HepG2 (cell line): ENCODE measurements around the gene NPC1. TPM values are rescaled to one million over a fixed set of nuclear protein-coding genes. Genes with fewer than 3 reads are reported as not detected.
A peak's percentile ranks its signal among the peaks of the same experiment; 100 is the strongest.

Experiments used
- ARHGAP35 ChIP-seq: sonication (generic); formaldehyde crosslinking; IDR thresholded peaks from 2 replicates; pipeline ENCODE4 v1.9.0; 2022; ENCODE audit warnings: mild to moderate bottlenecking, inconsistent platforms, moderate library complexity, missing genetic modification reagents, borderline replicate concordance
- GABPA ChIP-seq, 2 experiments: IDR thresholded peaks; 2 replicates each; pipeline ENCODE4 v1.6.1; 2011 to 2016; ENCODE audit warnings: low read depth in 2 of 2, low read length in 1 of 2, missing biosample characterization in 1 of 2, missing genetic modification characterization in 1 of 2
- JDP2 ChIP-seq: sonication (generic); formaldehyde crosslinking; IDR thresholded peaks from 2 replicates; pipeline ENCODE4 v1.8.1; 2022; ENCODE audit warnings: missing genetic modification reagents, borderline replicate concordance
- KMT2B ChIP-seq: IDR thresholded peaks from 2 replicates; pipeline ENCODE4 v1.6.1; 2016; ENCODE audit warnings: missing genetic modification reagents, missing compliant biosample characterization
- ONECUT2 ChIP-seq: sonication (generic); formaldehyde crosslinking; IDR thresholded peaks from 2 replicates; pipeline ENCODE4 v1.4.0; 2020; ENCODE audit warnings: missing genetic modification reagents
- POLR2G ChIP-seq: fragments of 200-400 bp; formaldehyde crosslinking; IDR thresholded peaks from 2 replicates; pipeline ENCODE4 v1.6.1; 2018; ENCODE audit warnings: mild to moderate bottlenecking, low read depth, low read length, moderate library complexity
- TARDBP ChIP-seq: sonication (generic); formaldehyde crosslinking; IDR thresholded peaks from 2 replicates; pipeline ENCODE4 v1.8.0; 2022; ENCODE audit warnings: mild to moderate bottlenecking, missing genetic modification reagents
- ZMYM4 ChIP-seq: sonication (generic); formaldehyde crosslinking; IDR thresholded peaks from 2 replicates; pipeline ENCODE4 v1.8.1; 2023; ENCODE audit warnings: mild to moderate bottlenecking, missing genetic modification reagents
- ZNF136 ChIP-seq: sonication (generic); formaldehyde crosslinking; IDR thresholded peaks from 2 replicates; pipeline ENCODE4 v1.8.1; 2022; ENCODE audit warnings: low read depth, mild to moderate bottlenecking, moderate library complexity, missing genetic modification reagents
- ZNF20 ChIP-seq: sonication (generic); formaldehyde crosslinking; IDR thresholded peaks from 2 replicates; pipeline ENCODE4 v1.4.0; 2020; ENCODE audit warnings: mild to moderate bottlenecking, moderate library complexity, missing genetic modification reagents
- ZNF33A ChIP-seq: sonication (generic); formaldehyde crosslinking; IDR thresholded peaks from 2 replicates; pipeline ENCODE4 v1.5.1; 2020; ENCODE audit warnings: missing genetic modification reagents, mild to moderate bottlenecking, moderate library complexity, borderline replicate concordance
- ZNF546 ChIP-seq: sonication (generic); formaldehyde crosslinking; conservative IDR thresholded peaks from 2 replicates; pipeline ENCODE4 v1.8.1; 2023; ENCODE audit warnings: mild to moderate bottlenecking, missing genetic modification reagents
- ZNF644 ChIP-seq: IDR thresholded peaks from 2 replicates; pipeline ENCODE4 v1.6.1; 2016; ENCODE audit warnings: low read depth
- ZNF839 ChIP-seq: sonication (generic); formaldehyde crosslinking; IDR thresholded peaks from 2 replicates; pipeline ENCODE4 v1.4.0; 2020; ENCODE audit warnings: missing genetic modification reagents, mild to moderate bottlenecking, borderline replicate concordance
- polyA plus RNA-seq, 8 experiments: library from polyadenylated mRNA; depleted of rRNA in 3 of 8; stranded (reverse) in 7 of 8; unstranded in 1 of 8; fragments of >200 nt; fragmentation: Illumina TruSeq in 4 of 8; extraction: Trizol in 4 of 8; gene quantifications; 2 replicates each; pipeline versions ENCODE4 v1.2.1 to v1.2.3, GENCODE V29; 2011 to 2016; ENCODE audit warnings: low read depth in 4 of 8, missing spikeins in 1 of 8, mixed read lengths in 1 of 8; ENCODE audit not compliant: insufficient read depth in 1 of 8
- total RNA-seq, 5 experiments: library from RNA; depleted of rRNA; stranded (reverse); fragments of >200 nt; fragmentation: Illumina TruSeq; extraction: Trizol; gene quantifications; 2 replicates each; pipeline ENCODE4 v1.2.3, GENCODE V29; 2016; ENCODE audit warnings: low read depth in 1 of 5
- TF ChIP-seq, protein P1 (sequence below): sonication (generic); formaldehyde crosslinking; IDR thresholded peaks from 2 replicates; pipeline ENCODE4 v1.4.0; 2020; ENCODE audit warnings: mild to moderate bottlenecking, missing genetic modification reagents
- TF ChIP-seq, protein P2 (sequence below): sonication (generic); formaldehyde crosslinking; IDR thresholded peaks from 2 replicates; pipeline ENCODE4 v1.4.0; 2020; ENCODE audit warnings: low read depth, missing genetic modification reagents
- TF ChIP-seq, protein P3 (sequence below): sonication (generic); formaldehyde crosslinking; IDR thresholded peaks from 2 replicates; pipeline ENCODE4 v1.5.0; 2020; ENCODE audit warnings: mild to moderate bottlenecking, missing genetic modification reagents
- TF ChIP-seq, protein P4 (sequence below): sonication (generic); formaldehyde crosslinking; IDR thresholded peaks from 2 replicates; pipeline ENCODE4 v1.4.0; 2020; ENCODE audit warnings: missing genetic modification reagents, borderline replicate concordance

Gene NPC1
- total and polyA plus RNA-seq, 2 of the 13 experiments (the other 11 are each of a cell fraction or from before 2014, with no cell fraction given) = 46.5 to 114 TPM

DNA sequence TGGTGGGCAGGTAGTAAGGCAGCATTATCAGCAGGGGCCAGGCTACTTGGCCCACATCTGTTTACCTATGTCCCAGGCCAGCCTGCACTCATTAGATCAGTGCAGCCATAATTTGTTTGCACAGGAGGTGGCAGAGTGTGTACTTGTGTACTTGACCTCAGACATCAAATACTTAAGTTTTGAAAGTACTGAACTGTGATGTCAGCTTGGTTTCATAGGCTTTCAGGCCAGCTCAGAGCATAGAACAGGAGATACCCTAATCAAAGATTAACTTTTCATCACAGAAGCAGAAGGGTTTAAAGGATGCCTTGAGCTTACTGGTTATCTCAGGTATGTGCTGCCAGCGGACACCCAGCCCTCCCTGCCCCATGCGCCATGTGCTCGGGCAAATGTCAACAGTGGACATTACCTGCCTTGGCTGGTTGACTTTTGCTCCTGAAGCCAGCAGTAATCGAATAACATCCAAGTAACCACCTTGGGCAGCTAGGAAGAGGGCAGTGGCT is 43.2 kb upstream of the NPC1 start (continued):
- TF ChIP-seq POLR2G (no peak), ZNF33A (no peak), ZNF839 (CRISPR knock-in tag) (no peak), ZNF20 (no peak), GABPA (IDR thresholded peaks at IDR 0.05; ENCODE audit: low read depth, low read length) (no peak), GABPA (CRISPR knock-in tag; IDR thresholded peaks at IDR 0.05; ENCODE audit: low read depth) (no peak), JDP2 (CRISPR knock-in tag) (no peak), ONECUT2 (CRISPR knock-in tag) (no peak), TARDBP (CRISPR knock-in tag) (0 out of 2 replicates have a peak, but pooled peaks have one; percentile 33), KMT2B (CRISPR knock-in tag) (no peak), ZMYM4 (CRISPR knock-in tag) (peak; percentile 55), ZNF546 (CRISPR knock-in tag) (no peak), ZNF136 (CRISPR knock-in tag) (no peak), ZNF644 (CRISPR knock-in tag) (peak; percentile 63; the same call in 1 of the 2 replicates), ARHGAP35 (CRISPR knock-in tag) (no peak)
- TF ChIP-seq, protein P1, sequence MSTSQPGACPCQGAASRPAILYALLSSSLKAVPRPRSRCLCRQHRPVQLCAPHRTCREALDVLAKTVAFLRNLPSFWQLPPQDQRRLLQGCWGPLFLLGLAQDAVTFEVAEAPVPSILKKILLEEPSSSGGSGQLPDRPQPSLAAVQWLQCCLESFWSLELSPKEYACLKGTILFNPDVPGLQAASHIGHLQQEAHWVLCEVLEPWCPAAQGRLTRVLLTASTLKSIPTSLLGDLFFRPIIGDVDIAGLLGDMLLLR (CRISPR knock-in tag) = no peak
- TF ChIP-seq, protein P2, sequence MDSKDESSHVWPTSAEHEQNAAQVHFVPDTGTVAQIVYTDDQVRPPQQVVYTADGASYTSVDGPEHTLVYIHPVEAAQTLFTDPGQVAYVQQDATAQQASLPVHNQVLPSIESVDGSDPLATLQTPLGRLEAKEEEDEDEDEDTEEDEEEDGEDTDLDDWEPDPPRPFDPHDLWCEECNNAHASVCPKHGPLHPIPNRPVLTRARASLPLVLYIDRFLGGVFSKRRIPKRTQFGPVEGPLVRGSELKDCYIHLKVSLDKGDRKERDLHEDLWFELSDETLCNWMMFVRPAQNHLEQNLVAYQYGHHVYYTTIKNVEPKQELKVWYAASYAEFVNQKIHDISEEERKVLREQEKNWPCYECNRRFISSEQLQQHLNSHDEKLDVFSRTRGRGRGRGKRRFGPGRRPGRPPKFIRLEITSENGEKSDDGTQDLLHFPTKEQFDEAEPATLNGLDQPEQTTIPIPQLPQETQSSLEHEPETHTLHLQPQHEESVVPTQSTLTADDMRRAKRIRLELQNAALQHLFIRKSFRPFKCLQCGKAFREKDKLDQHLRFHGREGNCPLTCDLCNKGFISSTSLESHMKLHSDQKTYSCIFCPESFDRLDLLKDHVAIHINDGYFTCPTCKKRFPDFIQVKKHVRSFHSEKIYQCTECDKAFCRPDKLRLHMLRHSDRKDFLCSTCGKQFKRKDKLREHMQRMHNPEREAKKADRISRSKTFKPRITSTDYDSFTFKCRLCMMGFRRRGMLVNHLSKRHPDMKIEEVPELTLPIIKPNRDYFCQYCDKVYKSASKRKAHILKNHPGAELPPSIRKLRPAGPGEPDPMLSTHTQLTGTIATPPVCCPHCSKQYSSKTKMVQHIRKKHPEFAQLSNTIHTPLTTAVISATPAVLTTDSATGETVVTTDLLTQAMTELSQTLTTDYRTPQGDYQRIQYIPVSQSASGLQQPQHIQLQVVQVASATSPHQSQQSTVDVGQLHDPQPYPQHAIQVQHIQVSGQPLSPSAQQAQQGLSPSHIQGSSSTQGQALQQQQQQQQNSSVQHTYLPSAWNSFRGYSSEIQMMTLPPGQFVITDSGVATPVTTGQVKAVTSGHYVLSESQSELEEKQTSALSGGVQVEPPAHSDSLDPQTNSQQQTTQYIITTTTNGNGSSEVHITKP = no peak
- TF ChIP-seq, protein P3, sequence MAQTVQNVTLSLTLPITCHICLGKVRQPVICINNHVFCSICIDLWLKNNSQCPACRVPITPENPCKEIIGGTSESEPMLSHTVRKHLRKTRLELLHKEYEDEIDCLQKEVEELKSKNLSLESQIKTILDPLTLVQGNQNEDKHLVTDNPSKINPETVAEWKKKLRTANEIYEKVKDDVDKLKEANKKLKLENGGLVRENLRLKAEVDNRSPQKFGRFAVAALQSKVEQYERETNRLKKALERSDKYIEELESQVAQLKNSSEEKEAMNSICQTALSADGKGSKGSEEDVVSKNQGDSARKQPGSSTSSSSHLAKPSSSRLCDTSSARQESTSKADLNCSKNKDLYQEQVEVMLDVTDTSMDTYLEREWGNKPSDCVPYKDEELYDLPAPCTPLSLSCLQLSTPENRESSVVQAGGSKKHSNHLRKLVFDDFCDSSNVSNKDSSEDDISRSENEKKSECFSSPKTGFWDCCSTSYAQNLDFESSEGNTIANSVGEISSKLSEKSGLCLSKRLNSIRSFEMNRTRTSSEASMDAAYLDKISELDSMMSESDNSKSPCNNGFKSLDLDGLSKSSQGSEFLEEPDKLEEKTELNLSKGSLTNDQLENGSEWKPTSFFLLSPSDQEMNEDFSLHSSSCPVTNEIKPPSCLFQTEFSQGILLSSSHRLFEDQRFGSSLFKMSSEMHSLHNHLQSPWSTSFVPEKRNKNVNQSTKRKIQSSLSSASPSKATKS (CRISPR knock-in tag) = no peak
- TF ChIP-seq, protein P4, sequence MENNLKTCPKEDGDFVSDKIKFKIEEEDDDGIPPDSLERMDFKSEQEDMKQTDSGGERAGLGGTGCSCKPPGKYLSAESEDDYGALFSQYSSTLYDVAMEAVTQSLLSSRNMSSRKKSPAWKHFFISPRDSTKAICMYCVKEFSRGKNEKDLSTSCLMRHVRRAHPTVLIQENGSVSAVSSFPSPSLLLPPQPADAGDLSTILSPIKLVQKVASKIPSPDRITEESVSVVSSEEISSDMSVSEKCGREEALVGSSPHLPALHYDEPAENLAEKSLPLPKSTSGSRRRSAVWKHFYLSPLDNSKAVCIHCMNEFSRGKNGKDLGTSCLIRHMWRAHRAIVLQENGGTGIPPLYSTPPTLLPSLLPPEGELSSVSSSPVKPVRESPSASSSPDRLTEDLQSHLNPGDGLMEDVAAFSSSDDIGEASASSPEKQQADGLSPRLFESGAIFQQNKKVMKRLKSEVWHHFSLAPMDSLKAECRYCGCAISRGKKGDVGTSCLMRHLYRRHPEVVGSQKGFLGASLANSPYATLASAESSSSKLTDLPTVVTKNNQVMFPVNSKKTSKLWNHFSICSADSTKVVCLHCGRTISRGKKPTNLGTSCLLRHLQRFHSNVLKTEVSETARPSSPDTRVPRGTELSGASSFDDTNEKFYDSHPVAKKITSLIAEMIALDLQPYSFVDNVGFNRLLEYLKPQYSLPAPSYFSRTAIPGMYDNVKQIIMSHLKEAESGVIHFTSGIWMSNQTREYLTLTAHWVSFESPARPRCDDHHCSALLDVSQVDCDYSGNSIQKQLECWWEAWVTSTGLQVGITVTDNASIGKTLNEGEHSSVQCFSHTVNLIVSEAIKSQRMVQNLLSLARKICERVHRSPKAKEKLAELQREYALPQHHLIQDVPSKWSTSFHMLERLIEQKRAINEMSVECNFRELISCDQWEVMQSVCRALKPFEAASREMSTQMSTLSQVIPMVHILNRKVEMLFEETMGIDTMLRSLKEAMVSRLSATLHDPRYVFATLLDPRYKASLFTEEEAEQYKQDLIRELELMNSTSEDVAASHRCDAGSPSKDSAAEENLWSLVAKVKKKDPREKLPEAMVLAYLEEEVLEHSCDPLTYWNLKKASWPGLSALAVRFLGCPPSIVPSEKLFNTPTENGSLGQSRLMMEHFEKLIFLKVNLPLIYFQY (CRISPR knock-in tag) = no peak
